ENCODE data around the gene COMT.
"Not testable (repeated sequence)": the region's sequence is repeated elsewhere in the genome, so short reads cannot be mapped to it uniquely, and the experiment has no call there.

The COMT gene

GRCh38 chr22:19941365-19942082 lies at the start of gene COMT, which contains the start of gene TXNRD2:
Gene COMT (plus strand): TSS chr22:19941772. CDS start chr22:19962527, 20,755 bp downstream.
Gene TXNRD2 (minus strand): TSS chr22:19941818. CDS start chr22:19941803, 15 bp downstream.
- DNase-seq, result peak; percentile 17

- DNase-seq, result peak; percentile 44
Measured at GRCh38 chr22:19892257-19892879, 49.2 kb upstream of the COMT start.

GRCh38 chr22:19892925-19893324 lies 48.6 kb upstream of the COMT start:
- DNase-seq, result peak; percentile 40

- DNase-seq, result no peak
Measured at GRCh38 chr22:19893363-19893762, 48.2 kb upstream of the COMT start.

GRCh38 chr22:19895160-19895849 lies 46.3 kb upstream of the COMT start:
- no peak for DNase-seq

GRCh38 chr22:19896665-19897355 lies 44.8 kb upstream of the COMT start:
- peak; percentile 5 for DNase-seq

GRCh38 chr22:19897726-19898125 lies 43.8 kb upstream of the COMT start:
- no peak for DNase-seq

GRCh38 chr22:19898145-19898544 lies 43.4 kb upstream of the COMT start:
- DNase-seq, result no peak

GRCh38 chr22:19898831-19899567 lies 42.6 kb upstream of the COMT start:
- no peak for DNase-seq

- DNase-seq, result no peak
Measured at GRCh38 chr22:19900707-19901436, 40.7 kb upstream of the COMT start.

- no peak for DNase-seq
Measured at GRCh38 chr22:19901577-19902244, 39.9 kb upstream of the COMT start.

GRCh38 chr22:19902245-19902715 lies 39.3 kb upstream of the COMT start:
- no peak for DNase-seq

GRCh38 chr22:19903031-19903430 lies 38.5 kb upstream of the COMT start:
- DNase-seq, result no peak

GRCh38 chr22:19903513-19903912 lies 38.1 kb upstream of the COMT start:
- DNase-seq, result no peak

- no peak for DNase-seq
Measured at GRCh38 chr22:19904174-19904856, 37.3 kb upstream of the COMT start.

- peak; percentile 1 for DNase-seq
Measured at GRCh38 chr22:19904935-19905334, 36.6 kb upstream of the COMT start.

- DNase-seq, result no peak
Measured at GRCh38 chr22:19905347-19906276, 36.0 kb upstream of the COMT start.

GRCh38 chr22:19906864-19907263 lies 34.7 kb upstream of the COMT start:
- DNase-seq, result not testable (repeated sequence)

GRCh38 chr22:19907902-19908301 lies 33.7 kb upstream of the COMT start:
- DNase-seq, result not testable (repeated sequence)

All from kidney glomerular epithelial cell (primary cell).